ENCODE results near the gene RAPGEF2.
"Not testable (repeated sequence)": the region's sequence is repeated elsewhere in the genome, so short reads cannot be mapped to it uniquely, and the experiment has no call there.

DNA sequence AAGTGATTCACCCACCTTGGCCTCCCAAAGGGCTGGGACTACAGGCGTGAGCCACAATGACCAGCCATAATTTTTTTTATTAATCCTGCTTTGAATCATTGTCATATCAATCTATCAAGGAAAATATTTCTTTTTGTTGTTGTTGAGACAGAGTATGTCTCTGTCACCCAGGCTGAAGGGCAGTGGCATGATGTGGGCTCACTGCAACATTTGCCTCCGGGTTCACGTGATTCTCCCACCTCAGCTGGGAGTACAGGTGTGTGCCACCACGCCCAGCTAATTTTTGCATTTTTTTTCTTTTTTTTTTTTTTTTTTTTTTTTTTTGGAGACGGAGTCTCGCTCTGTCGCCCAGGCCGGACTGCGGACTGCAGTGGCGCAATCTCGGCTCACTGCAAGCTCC is 8.7 kb upstream of the RAPGEF2 start:
- TF ChIP-seq POLR2A (IDR thresholded peaks at IDR 0.05; ENCODE audit: control extremely low read depth in 1 of 2, low read depth in 2 of 2, low read length in 2 of 2); CEBPB (IDR thresholded peaks at IDR 0.05; ENCODE audit: low read depth, low read length); CHD2 (IDR thresholded peaks at IDR 0.05; ENCODE audit: low read length); SIX5 (IDR thresholded peaks at IDR 0.05; ENCODE audit: low read depth, low read length); CBX5 (IDR thresholded peaks at IDR 0.05; ENCODE audit: low read depth, low read length); POLR2AphosphoS5 (IDR thresholded peaks at IDR 0.05; ENCODE audit: low read depth, low read length); KDM1A (IDR thresholded peaks at IDR 0.05; ENCODE audit: borderline replicate concordance, low read length); RFX5 (IDR thresholded peaks at IDR 0.05; ENCODE audit: borderline replicate concordance, low read depth, low read length): not testable (repeated sequence)
- TF ChIP-seq, protein P1, sequence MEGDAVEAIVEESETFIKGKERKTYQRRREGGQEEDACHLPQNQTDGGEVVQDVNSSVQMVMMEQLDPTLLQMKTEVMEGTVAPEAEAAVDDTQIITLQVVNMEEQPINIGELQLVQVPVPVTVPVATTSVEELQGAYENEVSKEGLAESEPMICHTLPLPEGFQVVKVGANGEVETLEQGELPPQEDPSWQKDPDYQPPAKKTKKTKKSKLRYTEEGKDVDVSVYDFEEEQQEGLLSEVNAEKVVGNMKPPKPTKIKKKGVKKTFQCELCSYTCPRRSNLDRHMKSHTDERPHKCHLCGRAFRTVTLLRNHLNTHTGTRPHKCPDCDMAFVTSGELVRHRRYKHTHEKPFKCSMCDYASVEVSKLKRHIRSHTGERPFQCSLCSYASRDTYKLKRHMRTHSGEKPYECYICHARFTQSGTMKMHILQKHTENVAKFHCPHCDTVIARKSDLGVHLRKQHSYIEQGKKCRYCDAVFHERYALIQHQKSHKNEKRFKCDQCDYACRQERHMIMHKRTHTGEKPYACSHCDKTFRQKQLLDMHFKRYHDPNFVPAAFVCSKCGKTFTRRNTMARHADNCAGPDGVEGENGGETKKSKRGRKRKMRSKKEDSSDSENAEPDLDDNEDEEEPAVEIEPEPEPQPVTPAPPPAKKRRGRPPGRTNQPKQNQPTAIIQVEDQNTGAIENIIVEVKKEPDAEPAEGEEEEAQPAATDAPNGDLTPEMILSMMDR (IDR thresholded peaks at IDR 0.05; ENCODE audit: control extremely low read depth in 1 of 3, insufficient read depth in 1 of 3, low read depth in 1 of 3, low read length in 3 of 3): not testable (repeated sequence)
- TF ChIP-seq, protein P2, sequence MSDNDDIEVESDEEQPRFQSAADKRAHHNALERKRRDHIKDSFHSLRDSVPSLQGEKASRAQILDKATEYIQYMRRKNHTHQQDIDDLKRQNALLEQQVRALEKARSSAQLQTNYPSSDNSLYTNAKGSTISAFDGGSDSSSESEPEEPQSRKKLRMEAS (IDR thresholded peaks at IDR 0.05): not testable (repeated sequence)

Measured in H1 (cell line).